Neural crest cell (in vitro differentiated cells): ENCODE results near the gene RYR2. TPM values are rescaled to one million over a fixed set of nuclear protein-coding genes. Genes with fewer than 3 reads are reported as not detected.
"Not testable (repeated sequence)": the region's sequence is repeated elsewhere in the genome, so short reads cannot be mapped to it uniquely, and the experiment has no call there.

Source experiments
- DNase-seq: peaks from one replicate; pipeline ENCODE4 v3.0.0; 2021; ENCODE audit warnings: low read depth, mixed read lengths, low spot score
- H3K27ac Mint-ChIP-seq: one replicate; pipeline ENCODE4 v1.8.0; 2021; ENCODE audit warnings: mild to moderate bottlenecking, mixed read lengths; ENCODE audit not compliant: unreplicated experiment
- H3K27me3 Mint-ChIP-seq: 2 replicates; pipeline ENCODE4 v1.8.0; 2021; ENCODE audit warnings: low read depth, mild to moderate bottlenecking, mixed read lengths
- H3K36me3 Mint-ChIP-seq: 2 replicates; pipeline ENCODE4 v1.8.0; 2021; ENCODE audit warnings: low read depth, mild to moderate bottlenecking, mixed read lengths
- H3K4me1 Mint-ChIP-seq: 2 replicates; pipeline ENCODE4 v1.8.0; 2021; ENCODE audit warnings: mixed read lengths
- H3K4me3 Mint-ChIP-seq: one replicate; pipeline ENCODE4 v1.8.0; 2021; ENCODE audit warnings: mild to moderate bottlenecking, mixed read lengths
- H3K9me3 Mint-ChIP-seq: 2 replicates; pipeline ENCODE4 v1.8.0; 2021; ENCODE audit warnings: mixed read lengths
- total RNA-seq: library from RNA; stranded (reverse); gene quantifications from 2 replicates; pipeline ENCODE4 v1.2.1, GENCODE V29; 2021
- TF ChIP-seq, protein P1 (sequence below): fragments of 200-600 bp; sonication (generic); conservative IDR thresholded peaks from 2 replicates; pipeline ENCODE4 v1.5.0; 2021; ENCODE audit warnings: antibody characterized with exemption, mild to moderate bottlenecking

RYR2 gene
- total RNA-seq, 1 donor from 2014 or later: 0.07 TPM

- DNase-seq: no peak
- Mint-ChIP-seq H3K9me3 (no peaks in the 10 kb centered on the region), H3K4me3 (no peak overlapping the region), H3K27me3 (peaks cover 3% of the 10 kb centered on the region), H3K36me3 (no peaks in the 10 kb centered on the region), H3K27ac (no peak overlapping the region), H3K4me1 (no peaks in the 10 kb centered on the region)
- TF ChIP-seq, protein P1, sequence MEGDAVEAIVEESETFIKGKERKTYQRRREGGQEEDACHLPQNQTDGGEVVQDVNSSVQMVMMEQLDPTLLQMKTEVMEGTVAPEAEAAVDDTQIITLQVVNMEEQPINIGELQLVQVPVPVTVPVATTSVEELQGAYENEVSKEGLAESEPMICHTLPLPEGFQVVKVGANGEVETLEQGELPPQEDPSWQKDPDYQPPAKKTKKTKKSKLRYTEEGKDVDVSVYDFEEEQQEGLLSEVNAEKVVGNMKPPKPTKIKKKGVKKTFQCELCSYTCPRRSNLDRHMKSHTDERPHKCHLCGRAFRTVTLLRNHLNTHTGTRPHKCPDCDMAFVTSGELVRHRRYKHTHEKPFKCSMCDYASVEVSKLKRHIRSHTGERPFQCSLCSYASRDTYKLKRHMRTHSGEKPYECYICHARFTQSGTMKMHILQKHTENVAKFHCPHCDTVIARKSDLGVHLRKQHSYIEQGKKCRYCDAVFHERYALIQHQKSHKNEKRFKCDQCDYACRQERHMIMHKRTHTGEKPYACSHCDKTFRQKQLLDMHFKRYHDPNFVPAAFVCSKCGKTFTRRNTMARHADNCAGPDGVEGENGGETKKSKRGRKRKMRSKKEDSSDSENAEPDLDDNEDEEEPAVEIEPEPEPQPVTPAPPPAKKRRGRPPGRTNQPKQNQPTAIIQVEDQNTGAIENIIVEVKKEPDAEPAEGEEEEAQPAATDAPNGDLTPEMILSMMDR: no peak
These were observed 219.2 kb downstream of the RYR2 start for GRCh38 chr1:237261198-237261597.

GRCh38 chr1:237267743-237268142 lies 225.8 kb downstream of the RYR2 start:
- H3K27ac Mint-ChIP-seq: no peak overlapping the region
- DNase-seq: no peak
- H3K27me3 Mint-ChIP-seq: no peaks in the 10 kb centered on the region
- H3K4me3 Mint-ChIP-seq: no peak overlapping the region
- no peaks in the 10 kb centered on the region for H3K36me3 Mint-ChIP-seq
- TF ChIP-seq, protein P1: no peak
- no peaks in the 10 kb centered on the region for H3K4me1 Mint-ChIP-seq
- no peaks in the 10 kb centered on the region for H3K9me3 Mint-ChIP-seq

GRCh38 chr1:237269938-237270337 lies 228.0 kb downstream of the RYR2 start:
- Mint-ChIP-seq H3K4me3 (no peak overlapping the region), H3K9me3 (no peaks in the 10 kb centered on the region), H3K36me3 (no peaks in the 10 kb centered on the region), H3K27ac (no peak overlapping the region), H3K4me1 (no peaks in the 10 kb centered on the region), H3K27me3 (no peaks in the 10 kb centered on the region)
- no peak for DNase-seq
- TF ChIP-seq, protein P1: no peak

GRCh38 chr1:237270353-237270752 lies 228.4 kb downstream of the RYR2 start:
- Mint-ChIP-seq H3K27me3 (no peaks in the 10 kb centered on the region), H3K9me3 (no peaks in the 10 kb centered on the region), H3K4me3 (no peak overlapping the region), H3K27ac (no peak overlapping the region), H3K36me3 (no peaks in the 10 kb centered on the region), H3K4me1 (no peaks in the 10 kb centered on the region)
- TF ChIP-seq, protein P1: no peak
- no peak for DNase-seq

DNA sequence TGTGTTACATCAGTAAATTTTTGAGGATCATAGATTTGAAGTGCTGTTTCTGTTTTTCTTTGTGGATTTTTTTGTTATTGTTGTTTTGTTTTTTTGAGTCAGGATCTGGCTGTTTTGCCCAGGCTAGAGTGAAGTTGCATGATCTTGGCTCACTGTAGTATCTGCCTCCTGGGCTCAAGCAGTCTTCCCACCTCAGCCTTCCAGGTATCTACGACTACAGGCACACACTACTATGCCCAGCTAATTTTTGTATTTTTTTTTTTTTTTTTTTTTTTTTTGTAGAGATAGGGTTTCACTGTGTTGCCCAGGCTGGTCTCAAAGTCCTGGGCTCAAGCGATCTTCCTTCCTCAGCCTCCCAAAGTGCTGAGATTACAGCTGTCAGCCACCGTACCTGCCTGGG lies 236.0 kb downstream of the RYR2 start:
- DNase-seq, H3K4me1 Mint-ChIP-seq, H3K4me3 Mint-ChIP-seq, H3K27me3 Mint-ChIP-seq, H3K27ac Mint-ChIP-seq, H3K36me3 Mint-ChIP-seq, H3K9me3 Mint-ChIP-seq: not testable (repeated sequence)

DNA sequence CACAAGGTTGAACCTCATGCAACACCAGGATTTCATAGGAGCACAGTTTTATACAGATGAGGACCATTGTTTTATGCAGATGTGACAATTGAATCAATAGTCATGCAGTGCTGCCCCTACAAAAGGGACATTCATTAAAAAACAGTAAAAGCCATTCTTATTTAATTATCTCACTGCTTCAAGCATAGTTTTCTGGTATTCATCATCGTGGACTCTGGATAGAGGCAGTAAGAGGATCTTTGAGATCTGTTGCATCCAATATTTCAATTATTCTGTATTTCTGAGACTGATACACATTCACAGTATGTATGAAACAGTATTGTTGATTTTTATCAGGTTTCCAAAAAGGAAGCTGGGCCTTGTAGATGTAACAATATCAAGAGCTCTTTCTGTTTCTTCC lies 237.6 kb downstream of the RYR2 start:
- Mint-ChIP-seq H3K27ac (no peak overlapping the region), H3K27me3 (peaks cover 3% of the 10 kb centered on the region), H3K36me3 (no peaks in the 10 kb centered on the region), H3K9me3 (no peaks in the 10 kb centered on the region), H3K4me3 (no peak overlapping the region), H3K4me1 (no peaks in the 10 kb centered on the region)
- TF ChIP-seq, protein P1: no peak
- no peak for DNase-seq
